ENCODE measurements around the gene NHSL2.
"Not testable (repeated sequence)": the region's sequence is repeated elsewhere in the genome, so short reads cannot be mapped to it uniquely, and the experiment has no call there.

NHSL2 gene

DNA sequence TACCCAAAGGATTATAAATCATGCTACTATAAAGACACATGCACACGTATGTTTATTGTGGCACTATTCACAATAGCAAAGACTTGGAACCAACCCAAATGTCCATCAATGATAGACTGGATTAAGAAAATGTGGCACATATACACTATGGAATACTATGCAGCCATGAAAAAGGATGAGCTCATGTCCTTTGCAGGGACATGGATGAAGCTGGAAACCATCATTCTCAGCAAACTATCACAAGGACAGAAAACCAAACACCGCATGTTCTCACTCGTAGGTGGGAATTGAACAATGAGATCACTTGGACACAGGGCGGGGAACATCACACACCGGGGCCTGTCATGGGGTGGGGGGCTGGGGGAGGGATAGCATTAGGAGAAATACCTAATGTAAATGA is 265.6 kb downstream of the NHSL2 start:
- not testable (repeated sequence) for DNase-seq (ENCODE audit: low read depth in 3 of 3)

DNA sequence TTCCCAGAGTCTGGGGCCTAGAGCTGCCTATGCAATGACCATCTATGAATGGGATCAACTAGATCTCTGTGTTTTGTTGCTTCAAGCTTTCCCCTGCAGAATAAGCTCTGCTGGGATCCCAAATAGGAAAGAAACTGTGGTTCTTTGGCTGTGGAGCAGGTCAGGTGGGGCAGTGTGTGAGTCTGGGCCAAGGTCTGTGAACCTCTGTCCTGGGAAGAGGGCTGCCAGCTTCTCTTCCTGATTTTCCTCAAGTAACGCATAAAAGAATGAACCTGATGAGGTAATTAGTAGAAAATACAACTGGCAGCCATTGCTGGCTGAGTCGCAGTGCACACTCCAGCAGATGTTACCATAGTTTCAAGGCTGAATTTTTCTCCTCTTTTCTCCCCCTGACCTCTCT is 266.3 kb downstream of the NHSL2 start:
- no peak for DNase-seq (ENCODE audit: low read depth in 3 of 3)

DNA sequence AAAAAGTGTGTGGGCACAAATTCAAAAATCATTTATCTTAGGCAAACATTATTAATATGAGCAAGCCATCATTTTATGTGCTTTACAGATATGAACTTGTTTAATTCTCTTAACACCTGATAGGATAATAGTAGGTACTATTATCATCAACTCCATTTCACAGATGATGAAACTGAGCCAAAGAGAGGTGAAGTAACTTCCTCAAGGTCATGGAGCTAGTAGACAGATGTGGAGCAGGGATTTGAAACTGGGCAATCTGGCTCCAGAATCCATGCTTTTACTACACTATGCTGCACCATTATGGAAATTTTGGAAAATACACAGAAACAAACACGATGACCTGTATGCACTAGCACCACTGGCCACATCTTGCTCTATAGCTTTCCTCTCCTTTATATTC is 269.9 kb downstream of the NHSL2 start:
- DNase-seq (ENCODE audit: low read depth in 3 of 3): no peak

DNA sequence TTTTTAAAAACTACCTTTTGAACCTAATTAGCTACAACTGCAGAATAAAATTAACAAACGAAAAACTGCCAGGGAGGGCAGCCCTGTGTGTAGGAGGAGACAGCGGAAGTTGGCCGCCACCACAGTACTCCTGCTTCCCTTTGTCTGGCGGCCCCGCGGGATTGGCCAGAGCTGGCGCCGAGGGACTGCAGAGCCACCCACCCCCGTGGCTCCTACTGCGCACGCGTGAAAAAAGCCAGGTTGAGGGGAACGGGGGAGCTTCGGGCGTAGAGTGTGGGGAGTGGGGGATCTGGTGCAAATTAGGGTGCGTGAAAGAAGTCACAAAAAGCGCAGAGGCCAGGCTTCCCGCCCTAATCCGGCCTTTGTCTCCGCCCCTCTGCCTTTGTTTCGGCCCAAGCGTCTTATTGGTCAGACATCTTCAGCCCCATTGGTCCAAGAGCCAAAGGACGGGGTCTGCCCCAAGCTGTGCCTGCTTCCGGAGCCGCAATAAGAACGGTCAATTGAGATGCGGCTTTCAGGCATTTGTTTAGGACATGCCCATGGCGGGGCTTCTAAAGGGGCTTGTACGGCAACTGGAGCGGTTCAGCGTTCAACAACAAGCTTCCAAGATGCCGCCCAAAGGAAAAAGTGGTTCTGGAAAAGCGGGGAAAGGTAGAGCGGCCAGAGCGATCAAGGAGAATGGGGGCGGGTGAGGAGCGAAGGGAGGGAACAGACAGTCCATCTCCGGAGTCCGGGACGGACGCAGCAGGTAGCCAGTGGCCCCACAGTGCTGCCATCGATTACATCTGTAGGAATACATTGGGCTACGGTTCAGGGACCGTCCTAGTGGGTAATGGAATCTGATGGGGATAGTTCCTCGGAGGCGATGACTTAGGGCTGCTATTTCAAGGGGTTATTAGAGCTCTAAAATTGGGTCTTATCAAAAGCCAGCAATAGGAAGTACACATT is 270.8 kb downstream of the NHSL2 start, which contains the start of gene PIN4:
PIN4 (plus strand) TSS at position 580 of the 948 bp plus-strand sequence; CDS start at position 609, 29 bp downstream.
- DNase-seq (ENCODE audit: low read depth in 3 of 3): peak; percentile 60 to 80 (median 67)

DNA sequence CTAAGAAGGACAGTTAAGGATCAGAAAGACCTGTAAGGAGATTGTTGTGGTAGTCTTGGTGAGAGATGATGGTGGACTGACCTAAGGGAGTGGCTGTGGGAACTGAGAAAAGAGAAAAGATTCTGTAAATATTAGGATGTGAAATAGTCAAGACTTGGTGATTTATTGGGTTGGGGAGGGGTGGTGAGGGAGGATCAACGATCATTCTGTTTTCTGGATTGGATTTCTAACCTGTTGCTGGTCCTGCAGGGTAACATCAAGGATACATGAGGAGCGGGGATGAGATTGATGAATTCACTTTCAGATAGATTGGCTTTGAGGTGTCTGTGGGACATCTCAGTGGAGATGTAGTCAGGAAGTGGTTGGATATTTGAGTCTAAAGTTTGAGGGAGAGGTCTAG is 272.3 kb downstream of the NHSL2 start:
- DNase-seq (ENCODE audit: low read depth in 3 of 3): no peak

DNA sequence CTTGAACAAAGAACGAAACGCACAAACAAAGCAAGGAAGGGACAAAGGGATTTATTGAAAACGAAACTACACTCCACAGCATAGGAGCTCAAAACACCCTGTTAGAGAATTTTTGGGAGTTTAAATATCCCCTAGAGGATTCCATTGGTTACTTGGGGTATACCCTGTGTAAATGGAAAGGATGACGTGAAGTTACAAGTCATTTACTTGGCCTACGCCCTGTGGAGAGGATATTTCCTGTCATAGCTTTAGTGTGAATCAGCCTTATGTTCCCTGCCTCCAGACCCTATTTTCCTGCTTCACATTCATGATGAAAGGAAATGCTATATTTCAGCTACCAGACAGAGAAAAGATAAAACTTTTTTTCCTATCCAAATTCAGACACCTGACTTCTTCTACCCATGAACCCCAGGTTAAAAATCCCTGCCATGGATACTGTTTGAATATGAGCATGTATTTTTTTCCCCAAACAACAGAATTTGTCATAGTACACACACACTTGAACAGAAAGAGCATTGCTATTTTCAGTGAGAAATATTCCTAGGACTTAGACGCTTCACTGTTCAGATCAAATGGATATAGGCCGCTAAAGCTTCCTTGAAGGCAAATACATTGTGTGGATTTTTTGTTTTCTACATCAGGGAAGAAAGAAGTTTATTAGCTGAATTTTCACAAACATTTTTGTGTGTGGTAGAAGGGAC is 291.3 kb downstream of the NHSL2 start:
- DNase-seq (ENCODE audit: low read depth in 3 of 3): no peak
